Activated T-cell treated with anti-CD3 and anti-CD28 coated beads, Interleukin-2, amount 50 U/mL, for 4 hours (primary cell): Measurements from ENCODE around the gene EPHB6. TPM values are rescaled to one million over a fixed set of nuclear protein-coding genes. Genes with fewer than 3 reads are reported as not detected.

ENCODE experiments used
- ATAC-seq, 2 donors: fragments of 200-7000 bp; cut with Tn5 transposase; one replicate each; pipeline ENCODE4 v1.10.0; 2021
- DNase-seq: peaks from one replicate; pipeline ENCODE4 v3.0.0-alpha.2; 2020
- H3K27me3 Mint-ChIP-seq: one replicate; pipeline ENCODE4 v1.8.0; 2021; ENCODE audit warnings: low read depth, mixed read lengths
- H3K36me3 Mint-ChIP-seq: one replicate; pipeline ENCODE4 v1.8.0; 2022; ENCODE audit warnings: mixed read lengths; ENCODE audit not compliant: insufficient read depth
- H3K4me1 Mint-ChIP-seq: one replicate; pipeline ENCODE4 v1.8.0; 2021; ENCODE audit warnings: low read depth, mixed read lengths
- H3K4me3 Mint-ChIP-seq: one replicate; pipeline ENCODE4 v1.8.0; 2021; ENCODE audit warnings: mild to moderate bottlenecking, moderate library complexity, mixed read lengths
- H3K9me3 Mint-ChIP-seq: one replicate; pipeline ENCODE4 v1.8.0; 2021; ENCODE audit warnings: mixed read lengths
- total RNA-seq, 3 donors: library from RNA; stranded (reverse); gene quantifications; one replicate each; pipeline ENCODE4 v1.2.1, GENCODE V29; 2021

Gene EPHB6
- total RNA-seq, 3 donors from 2014 or later = 6.7 to 8.3 (median 8.0) TPM

DNA sequence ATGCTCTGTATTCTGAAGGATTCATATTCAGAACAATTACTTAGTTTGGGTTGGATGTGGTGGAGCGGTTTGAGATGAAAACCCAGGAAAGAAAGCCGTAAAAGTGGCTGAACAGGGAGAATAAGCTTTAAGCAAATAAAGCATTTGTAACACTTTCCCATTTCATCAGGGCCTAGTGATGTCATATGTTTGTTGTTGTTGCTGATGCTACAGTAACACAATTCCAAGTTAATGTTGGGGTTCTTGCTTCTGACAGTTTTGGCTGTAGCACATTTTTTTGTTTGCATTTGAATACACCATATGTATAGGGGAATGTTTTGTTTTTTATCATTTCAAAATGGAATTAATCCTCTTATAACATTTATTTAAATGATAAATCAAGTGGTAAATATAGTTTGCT lies 40.4 kb upstream of the EPHB6 start:
- peaks cover 64% of the 10 kb centered on the region for H3K4me1 Mint-ChIP-seq
- DNase-seq (no peak), ATAC-seq (no peak)
- H3K4me3 Mint-ChIP-seq = peak overlapping the region; percentile 10
- H3K27me3 Mint-ChIP-seq = peaks cover 2% of the 10 kb centered on the region
- H3K9me3 Mint-ChIP-seq = no peaks in the 10 kb centered on the region
- peaks cover 3% of the 10 kb centered on the region for H3K36me3 Mint-ChIP-seq

DNA sequence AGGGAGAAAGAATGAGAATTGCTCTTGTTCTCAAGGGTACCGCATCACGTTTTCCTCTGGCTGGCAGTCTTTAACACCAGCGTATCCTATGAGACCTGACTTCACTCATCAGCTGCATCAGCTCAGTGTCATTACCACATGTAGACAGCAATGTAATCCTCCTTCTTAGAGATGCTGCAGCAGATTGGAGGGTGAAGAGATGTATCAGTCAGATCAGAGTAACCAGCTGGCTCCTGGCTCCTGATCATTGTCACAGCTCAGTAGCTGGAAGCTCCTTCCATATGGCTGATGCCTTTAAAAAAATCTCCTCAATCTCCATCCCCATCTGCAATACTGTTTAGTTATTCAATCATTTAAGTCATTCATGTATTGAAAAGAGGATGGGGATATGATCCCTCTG lies 39.7 kb upstream of the EPHB6 start:
- Mint-ChIP-seq H3K4me3 (peak overlapping the region; percentile 35), H3K4me1 (peaks cover 57% of the 10 kb centered on the region), H3K36me3 (peaks cover 3% of the 10 kb centered on the region), H3K27me3 (peaks cover 5% of the 10 kb centered on the region), H3K9me3 (no peaks in the 10 kb centered on the region)
- ATAC-seq (no peak), DNase-seq (no peak)

DNA sequence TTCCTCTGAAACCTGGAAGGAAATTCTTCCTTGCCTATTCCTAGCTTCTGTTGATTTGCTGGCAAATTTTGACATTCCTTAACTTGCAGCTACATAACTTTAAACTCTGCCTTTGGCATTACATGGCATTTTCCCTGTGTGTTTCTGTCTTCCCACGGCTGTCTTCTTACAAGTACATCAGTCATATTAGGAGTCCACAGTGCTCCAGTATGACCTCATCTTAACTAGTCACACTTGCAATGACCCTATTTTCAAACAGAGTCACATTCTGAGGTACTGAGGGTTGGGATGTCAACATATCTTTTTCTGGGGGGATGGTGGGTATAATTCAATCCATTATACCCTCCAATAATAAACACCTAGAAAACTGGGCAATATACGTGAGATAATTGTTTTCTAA lies 37.4 kb upstream of the EPHB6 start:
- peaks cover 5% of the 10 kb centered on the region for H3K9me3 Mint-ChIP-seq
- no peak for DNase-seq
- H3K4me1 Mint-ChIP-seq = peaks cover 34% of the 10 kb centered on the region
- ATAC-seq = peak in 1 of 2 donors; percentile 51
- peaks cover 16% of the 10 kb centered on the region for H3K27me3 Mint-ChIP-seq
- H3K36me3 Mint-ChIP-seq = peaks cover 3% of the 10 kb centered on the region
- H3K4me3 Mint-ChIP-seq = no peak overlapping the region

DNA sequence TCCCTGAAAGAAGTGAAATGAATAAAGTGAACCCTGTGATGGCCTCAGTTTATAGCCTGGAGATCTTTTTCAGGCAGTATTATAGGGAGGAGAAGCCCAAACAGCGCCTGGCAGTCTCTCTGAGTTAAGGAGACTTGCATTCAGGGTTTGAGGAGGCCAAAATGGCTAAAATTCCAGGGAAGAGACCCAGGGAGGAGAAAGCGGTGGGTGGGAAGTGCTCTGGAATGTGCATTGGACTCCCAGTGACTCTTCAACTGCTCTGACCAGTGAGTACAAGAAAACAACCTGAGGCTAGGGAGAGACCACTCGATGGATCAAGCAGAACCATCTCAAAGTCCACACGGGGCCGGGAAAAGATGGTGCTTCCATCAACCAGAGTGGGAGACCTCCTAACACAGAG lies 35.3 kb upstream of the EPHB6 start:
- H3K27me3 Mint-ChIP-seq = peaks cover 16% of the 10 kb centered on the region
- H3K36me3 Mint-ChIP-seq = peaks cover 3% of the 10 kb centered on the region
- H3K4me1 Mint-ChIP-seq = peaks cover 16% of the 10 kb centered on the region
- DNase-seq (no peak), ATAC-seq (no peak)
- H3K9me3 Mint-ChIP-seq = peaks cover 5% of the 10 kb centered on the region
- no peak overlapping the region for H3K4me3 Mint-ChIP-seq

DNA sequence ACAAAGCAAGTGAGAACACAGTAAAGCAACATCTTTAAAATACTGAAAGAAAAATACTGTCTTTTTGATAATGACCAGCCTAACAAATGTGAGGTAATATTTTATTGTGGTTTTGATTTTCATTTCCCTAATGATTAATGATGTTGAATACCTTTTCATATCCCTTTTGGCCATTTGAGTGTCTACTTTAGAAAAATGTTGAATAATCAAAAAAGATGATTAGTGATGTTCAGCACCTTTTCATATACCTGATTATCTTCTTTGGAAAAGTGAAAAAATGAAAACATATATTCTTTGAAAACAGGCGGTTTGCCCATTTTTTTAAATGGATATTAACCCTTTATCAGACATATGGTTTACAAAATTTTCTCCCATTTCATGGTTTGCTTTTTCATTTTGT lies 32.2 kb upstream of the EPHB6 start:
- Mint-ChIP-seq H3K9me3 (peaks cover 8% of the 10 kb centered on the region), H3K4me1 (peaks cover 8% of the 10 kb centered on the region), H3K4me3 (no peak overlapping the region), H3K27me3 (peaks cover 25% of the 10 kb centered on the region), H3K36me3 (peaks cover 3% of the 10 kb centered on the region)
- no peak for DNase-seq
- no peak for ATAC-seq

DNA sequence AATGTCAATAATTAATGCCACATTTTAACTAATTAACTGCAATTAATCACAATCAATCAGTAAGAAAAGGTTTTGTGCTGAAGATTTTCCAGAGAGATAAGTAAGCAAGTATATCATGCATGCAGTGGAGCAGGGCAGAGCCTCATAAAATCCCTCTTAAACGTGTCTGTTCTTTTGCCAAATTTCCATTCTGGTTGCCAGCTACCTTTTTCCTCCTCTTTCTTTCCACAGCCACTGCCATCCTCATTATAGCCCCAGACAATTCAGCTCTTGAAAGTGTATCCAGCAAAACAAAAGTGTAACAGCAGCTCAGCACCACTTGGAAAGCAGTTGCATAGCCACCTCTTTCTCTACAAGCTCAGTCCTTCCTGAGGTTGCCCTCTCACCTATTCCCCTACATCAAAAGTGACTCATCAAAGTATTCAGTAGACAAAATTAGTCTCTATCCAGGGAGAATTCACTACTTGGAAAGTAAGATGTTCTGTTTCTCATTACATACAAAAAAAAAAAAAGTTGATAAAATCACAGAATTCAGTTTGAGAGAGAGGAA lies 26.9 kb upstream of the EPHB6 start:
- H3K4me3 Mint-ChIP-seq = no peak overlapping the region
- DNase-seq = no peak
- peaks cover 3% of the 10 kb centered on the region for H3K9me3 Mint-ChIP-seq
- H3K36me3 Mint-ChIP-seq = peaks cover 3% of the 10 kb centered on the region
- peaks cover 3% of the 10 kb centered on the region for H3K4me1 Mint-ChIP-seq
- peaks cover 9% of the 10 kb centered on the region for H3K27me3 Mint-ChIP-seq
- no peak for ATAC-seq

DNA sequence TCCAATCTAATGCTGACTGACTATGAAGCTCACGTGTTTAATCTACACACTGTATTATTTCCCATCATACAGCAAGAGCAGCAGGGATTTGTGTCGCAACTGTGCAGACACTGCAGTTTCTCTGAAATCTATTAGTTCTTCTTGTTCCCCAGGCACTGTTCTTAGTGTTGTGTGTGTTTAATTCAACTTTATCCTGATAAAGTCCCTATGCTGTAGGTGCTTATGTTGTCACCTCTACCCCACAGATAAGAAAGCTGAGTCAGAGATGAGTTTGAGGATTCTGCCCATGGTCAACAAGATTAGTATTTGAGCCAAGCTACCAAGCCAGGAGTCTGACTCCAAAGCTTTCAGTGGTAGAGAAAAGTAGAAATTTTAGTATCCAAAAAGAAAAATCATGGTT lies 22.5 kb upstream of the EPHB6 start:
- Mint-ChIP-seq H3K4me3 (no peak overlapping the region), H3K9me3 (no peaks in the 10 kb centered on the region), H3K4me1 (peaks cover 18% of the 10 kb centered on the region), H3K27me3 (no peaks in the 10 kb centered on the region), H3K36me3 (no peaks in the 10 kb centered on the region)
- ATAC-seq (no peak), DNase-seq (no peak)

DNA sequence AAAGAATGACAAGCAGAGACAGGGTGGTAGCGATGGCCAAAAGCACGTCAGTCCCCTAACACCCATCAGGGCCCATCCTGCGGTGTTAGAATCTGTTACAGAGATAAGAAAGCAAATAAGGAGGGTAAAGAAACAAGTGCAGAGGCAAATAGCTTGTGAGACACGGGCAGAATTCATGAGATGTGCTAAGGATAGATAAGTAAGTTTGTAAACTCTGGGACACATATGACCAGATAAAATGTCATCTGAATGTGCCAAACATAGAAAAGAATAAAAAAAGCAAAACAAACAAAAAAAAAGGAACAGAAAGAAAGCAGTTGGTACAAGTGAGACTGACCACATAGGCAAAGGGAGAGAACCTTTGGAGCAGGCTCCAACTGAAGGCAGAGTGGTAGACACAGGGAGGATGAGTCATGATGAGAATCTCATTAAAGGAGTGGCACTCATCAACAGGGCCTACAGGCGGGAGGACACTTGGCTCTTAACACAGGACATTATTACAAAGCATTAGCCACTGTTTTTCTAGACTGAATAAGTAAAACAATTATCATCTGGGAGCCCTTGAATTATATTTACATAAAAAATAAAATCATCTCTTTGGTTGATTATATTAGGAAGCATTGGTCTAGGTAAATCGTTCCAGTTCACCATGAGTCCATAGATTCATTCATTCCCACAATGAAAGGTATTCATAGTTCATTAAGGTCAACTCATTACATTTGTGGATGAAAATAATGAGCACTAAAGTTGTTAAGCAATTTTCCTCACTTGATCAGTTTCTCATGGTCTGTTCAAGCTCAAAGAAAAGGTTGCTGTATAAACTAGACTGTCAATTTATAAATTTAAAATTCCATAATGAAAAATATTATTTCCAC lies 21.5 kb upstream of the EPHB6 start:
- Mint-ChIP-seq H3K4me3 (no peak overlapping the region), H3K4me1 (peaks cover 18% of the 10 kb centered on the region), H3K27me3 (no peaks in the 10 kb centered on the region), H3K9me3 (no peaks in the 10 kb centered on the region), H3K36me3 (no peaks in the 10 kb centered on the region)
- no peak for DNase-seq
- no peak for ATAC-seq

DNA sequence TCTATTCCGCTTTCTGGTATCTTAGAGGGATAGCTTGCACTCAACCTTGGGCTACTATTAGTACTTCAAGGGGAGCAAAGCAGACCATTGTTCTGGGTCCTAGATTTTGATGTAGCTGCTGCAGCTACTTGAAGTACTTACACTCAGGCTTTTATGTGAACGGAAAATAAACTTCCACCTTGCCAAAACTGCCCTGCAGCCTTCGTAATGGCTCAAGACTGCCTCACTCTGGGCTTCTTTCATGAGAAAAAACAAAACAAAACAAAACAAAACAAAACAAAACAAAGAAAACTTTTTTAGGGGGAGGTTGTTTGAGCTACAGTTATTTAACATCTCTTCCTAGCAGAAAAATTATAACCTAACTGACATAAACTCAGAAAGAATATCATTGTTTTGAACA lies 19.4 kb upstream of the EPHB6 start:
- no peak for ATAC-seq

DNA sequence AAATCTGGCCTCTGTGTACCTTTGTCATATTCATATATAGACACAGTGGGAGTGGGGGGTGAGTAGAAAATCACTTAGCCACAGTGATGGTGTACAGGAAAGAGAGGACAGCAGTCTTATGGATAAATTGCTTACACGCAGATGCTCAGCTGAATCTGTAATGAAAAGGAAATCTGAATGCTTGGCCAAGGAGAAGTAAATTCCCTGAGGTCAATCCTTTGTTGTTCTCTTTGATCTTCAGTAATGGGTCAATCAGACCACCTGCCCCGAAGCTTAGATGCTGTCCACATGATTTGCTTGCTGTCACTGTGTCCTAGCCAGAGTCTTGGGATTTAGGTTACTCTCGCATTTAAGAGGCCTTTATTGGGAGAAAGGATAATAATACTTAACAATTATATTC lies 18.4 kb upstream of the EPHB6 start:
- DNase-seq (no peak), ATAC-seq (no peak)
- Mint-ChIP-seq H3K36me3 (no peaks in the 10 kb centered on the region), H3K27me3 (no peaks in the 10 kb centered on the region), H3K4me3 (no peak overlapping the region), H3K4me1 (peaks cover 18% of the 10 kb centered on the region), H3K9me3 (no peaks in the 10 kb centered on the region)

More for the DNA sequence above, 19.4 kb upstream of the EPHB6 start:
- no peak overlapping the region for H3K4me3 Mint-ChIP-seq
- peaks cover 18% of the 10 kb centered on the region for H3K4me1 Mint-ChIP-seq
- H3K36me3 Mint-ChIP-seq = no peaks in the 10 kb centered on the region
- DNase-seq = no peak
- H3K9me3 Mint-ChIP-seq = no peaks in the 10 kb centered on the region
- H3K27me3 Mint-ChIP-seq = no peaks in the 10 kb centered on the region

DNA sequence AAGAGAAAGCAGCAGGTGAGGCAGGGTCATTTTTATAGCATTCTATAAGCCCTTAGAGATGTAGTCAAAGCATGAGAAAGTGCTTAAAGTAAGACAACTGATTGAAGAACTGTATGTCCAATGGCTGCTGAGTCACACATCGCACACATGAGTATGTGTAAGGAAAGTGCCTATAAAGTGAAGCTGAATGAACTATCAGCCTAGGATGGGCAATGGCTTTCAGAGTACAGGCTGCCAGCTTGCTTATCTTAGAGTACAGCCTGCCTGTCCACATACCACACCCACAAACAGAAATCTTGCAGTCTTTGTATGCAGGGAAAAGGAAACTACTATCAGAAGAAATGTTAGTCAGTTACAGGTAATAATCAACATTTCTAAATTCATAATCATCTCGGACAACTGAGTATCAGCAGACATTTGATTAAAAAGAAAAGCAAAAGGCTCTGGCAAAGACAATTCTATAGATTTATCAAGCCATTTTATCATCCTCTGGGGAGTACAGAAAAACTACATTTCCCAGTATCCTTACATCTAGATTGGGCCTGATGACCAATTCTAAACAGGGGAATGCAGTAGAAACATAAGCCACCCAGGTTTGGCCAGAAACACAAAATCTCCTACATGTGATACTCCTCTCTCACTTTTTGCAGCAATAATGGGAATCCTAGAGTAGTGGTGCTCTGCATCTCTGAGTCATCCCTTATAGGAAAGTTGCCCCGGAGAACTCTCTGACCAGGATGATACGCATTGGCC lies 16.2 kb upstream of the EPHB6 start:
- H3K36me3 Mint-ChIP-seq = no peaks in the 10 kb centered on the region
- H3K9me3 Mint-ChIP-seq = no peaks in the 10 kb centered on the region
- H3K4me1 Mint-ChIP-seq = peaks cover 14% of the 10 kb centered on the region
- ATAC-seq (no peak), DNase-seq (no peak)
- H3K4me3 Mint-ChIP-seq = no peak overlapping the region
- H3K27me3 Mint-ChIP-seq = no peaks in the 10 kb centered on the region

DNA sequence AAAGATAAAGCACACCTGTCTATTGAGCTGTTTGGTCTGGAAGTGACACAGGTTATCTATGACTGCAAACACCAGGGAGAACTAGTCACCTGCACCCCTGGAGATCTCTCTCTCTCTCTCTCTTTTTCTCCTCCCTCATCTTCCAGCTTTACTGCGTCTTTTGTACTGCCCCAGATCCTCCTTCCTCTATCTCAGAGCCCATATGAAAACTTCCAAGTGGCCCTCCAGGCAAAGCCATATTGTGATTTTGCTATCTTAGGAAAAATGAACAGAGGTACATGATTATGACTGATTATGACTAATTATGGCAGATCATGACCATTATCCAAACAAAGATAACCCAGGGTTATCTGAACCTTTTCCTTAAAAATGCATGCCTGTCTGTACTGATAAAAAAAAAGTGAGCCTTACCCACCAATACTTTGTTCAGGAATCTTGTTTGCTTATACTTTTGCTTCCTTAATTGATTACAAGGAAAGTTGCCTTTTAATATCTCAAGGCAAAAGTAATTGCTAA lies 12.6 kb upstream of the EPHB6 start:
- no peak for ATAC-seq
- peaks cover under 1% of the 10 kb centered on the region for H3K27me3 Mint-ChIP-seq
- no peaks in the 10 kb centered on the region for H3K9me3 Mint-ChIP-seq
- no peak for DNase-seq
- H3K4me1 Mint-ChIP-seq = no peaks in the 10 kb centered on the region
- H3K4me3 Mint-ChIP-seq = no peak overlapping the region
- H3K36me3 Mint-ChIP-seq = no peaks in the 10 kb centered on the region

DNA sequence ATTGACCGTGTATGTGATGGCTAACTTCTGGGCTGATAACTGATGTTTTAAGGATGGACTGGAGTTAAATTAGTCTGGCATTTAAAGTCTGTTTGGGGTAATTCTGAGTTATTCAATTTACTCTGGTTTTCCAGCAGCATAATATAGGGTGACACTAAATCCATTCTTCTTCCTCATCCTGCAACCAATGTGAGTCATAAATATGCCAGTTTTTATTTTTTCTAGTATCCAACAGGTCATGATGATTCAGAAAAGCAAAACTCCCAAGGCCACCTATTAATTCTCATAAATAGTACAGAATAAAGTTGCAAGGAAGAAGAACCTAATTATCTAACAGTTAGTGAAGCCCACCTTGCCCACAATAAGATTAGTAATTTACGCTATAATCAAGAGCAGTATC lies 7.5 kb upstream of the EPHB6 start:
- Mint-ChIP-seq H3K4me3 (no peak overlapping the region), H3K9me3 (no peaks in the 10 kb centered on the region), H3K4me1 (peaks cover 3% of the 10 kb centered on the region), H3K27me3 (peaks cover 7% of the 10 kb centered on the region), H3K36me3 (no peaks in the 10 kb centered on the region)
- DNase-seq = no peak
- ATAC-seq = no peak

DNA sequence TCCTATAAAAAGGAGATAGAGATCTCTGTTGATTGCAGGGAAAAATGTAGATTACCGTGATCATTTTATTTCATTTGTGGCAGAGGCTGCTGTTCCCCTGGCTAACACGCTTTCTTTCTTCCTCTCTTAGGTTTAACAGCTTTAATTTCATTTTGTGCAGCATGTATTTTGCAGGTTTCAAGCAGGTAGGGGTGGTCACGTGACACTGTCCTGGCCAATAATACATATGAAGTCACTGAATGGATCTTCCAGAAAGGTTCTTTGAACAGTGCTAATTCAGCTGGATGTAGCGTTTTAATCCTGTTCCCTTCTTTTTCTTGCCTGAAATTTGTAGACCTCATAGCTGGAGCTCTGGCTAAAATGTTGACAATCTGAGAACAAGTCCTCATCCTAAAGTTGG lies 3.6 kb upstream of the EPHB6 start:
- peaks cover 7% of the 10 kb centered on the region for H3K27me3 Mint-ChIP-seq
- H3K4me1 Mint-ChIP-seq = peaks cover 12% of the 10 kb centered on the region
- no peak overlapping the region for H3K4me3 Mint-ChIP-seq
- no peaks in the 10 kb centered on the region for H3K9me3 Mint-ChIP-seq
- DNase-seq (no peak), ATAC-seq (no peak)
- no peaks in the 10 kb centered on the region for H3K36me3 Mint-ChIP-seq
